Natural killer cell (primary cell): ENCODE data around the gene S100A3. TPM values are rescaled to one million over a fixed set of nuclear protein-coding genes. Genes with fewer than 3 reads are reported as not detected.
A peak's percentile ranks its signal among the peaks of the same experiment; 100 is the strongest.

ENCODE experiments used
- ATAC-seq, 3 donors: fragments of 150-1000 bp in 2 of 3; fragments of 200-7000 bp in 1 of 3; cut with Tn5 transposase; 1 replicate in 1 of 3; 2 replicates in 2 of 3; pipeline ENCODE4 v1.10.0; 2021; ENCODE audit warnings: mild to moderate bottlenecking in 2 of 3, moderate library complexity in 2 of 3
- DNase-seq, 2 donors: peaks; one replicate each; pipeline versions ENCODE4 v3.0.0 to v3.0.0-alpha.2; 2013 to 2021; ENCODE audit warnings: mixed read lengths in 1 of 2
- H3K27ac ChIP-seq: one replicate; pipeline ENCODE4 v1.5.1; 2013; ENCODE audit warnings: mild to moderate bottlenecking, low read length
- H3K27me3 ChIP-seq: one replicate; pipeline ENCODE4 v1.6.1; 2013; ENCODE audit warnings: low read length; ENCODE audit not compliant: control insufficient read depth, insufficient read depth
- H3K36me3 ChIP-seq: one replicate; pipeline ENCODE4 v1.6.1; 2013; ENCODE audit warnings: low read length; ENCODE audit not compliant: control insufficient read depth, insufficient read depth
- H3K4me1 ChIP-seq: one replicate; pipeline ENCODE4 v1.6.1; 2013; ENCODE audit warnings: low read length; ENCODE audit not compliant: control insufficient read depth, insufficient read depth
- H3K4me3 ChIP-seq: one replicate; pipeline ENCODE4 v1.5.1; 2013; ENCODE audit warnings: low read length
- H3K9me3 ChIP-seq: one replicate; pipeline ENCODE4 v1.6.1; 2013; ENCODE audit warnings: low read length; ENCODE audit not compliant: control insufficient read depth, insufficient read depth
- H3K27ac Mint-ChIP-seq, 2 donors: one replicate each; pipeline ENCODE4 v1.8.0; 2022; ENCODE audit warnings: mild to moderate bottlenecking in 2 of 2, mixed read lengths in 2 of 2, moderate library complexity in 1 of 2
- H3K27me3 Mint-ChIP-seq, 2 donors: one replicate each; pipeline ENCODE4 v1.8.0; 2022; ENCODE audit warnings: low read depth in 2 of 2, mixed read lengths in 2 of 2
- H3K36me3 Mint-ChIP-seq: one replicate; pipeline ENCODE4 v1.8.0; 2022; ENCODE audit warnings: mixed read lengths
- H3K4me1 Mint-ChIP-seq, 2 donors: one replicate each; pipeline ENCODE4 v1.8.0; 2022; ENCODE audit warnings: mixed read lengths in 2 of 2
- H3K4me3 Mint-ChIP-seq: one replicate; pipeline ENCODE4 v1.8.0; 2022; ENCODE audit warnings: mild to moderate bottlenecking, moderate library complexity, mixed read lengths
- H3K9me3 Mint-ChIP-seq, 2 donors: one replicate each; pipeline ENCODE4 v1.8.0; 2022; ENCODE audit warnings: mixed read lengths in 2 of 2
- WGBS: methylation state at CpG from one replicate; pipeline ENCODE4 v1.1.7; 2013; ENCODE audit warnings: missing lambda C conversion rate; ENCODE audit not compliant: insufficient coverage; 5-methylcytosine and 5-hydroxymethylcytosine counted together
- intact Hi-C: fragments of 100-400 bp; cut with micrococcal nuclease; formaldehyde crosslinking; loops from one replicate; pipeline ENCODE4 v1.14.2; 2022
- total RNA-seq, 4 donors: library from RNA; stranded (reverse); fragments of 120-200 nt in 1 of 4; gene quantifications; one replicate each; pipeline versions ENCODE4 v1.2.3 to v1.2.4, GENCODE V29; 2013 to 2022
- TF ChIP-seq, protein P1 (sequence below): fragments of 200-600 bp; IDR thresholded peaks from one replicate; pipeline ENCODE4 v1.8.0; 2022; ENCODE audit warnings: antibody characterized with exemption

Gene S100A3
- total RNA-seq, 3 donors from 2014 or later (not counting 1 experiment from before 2014, with no cell fraction given): not detected

DNA sequence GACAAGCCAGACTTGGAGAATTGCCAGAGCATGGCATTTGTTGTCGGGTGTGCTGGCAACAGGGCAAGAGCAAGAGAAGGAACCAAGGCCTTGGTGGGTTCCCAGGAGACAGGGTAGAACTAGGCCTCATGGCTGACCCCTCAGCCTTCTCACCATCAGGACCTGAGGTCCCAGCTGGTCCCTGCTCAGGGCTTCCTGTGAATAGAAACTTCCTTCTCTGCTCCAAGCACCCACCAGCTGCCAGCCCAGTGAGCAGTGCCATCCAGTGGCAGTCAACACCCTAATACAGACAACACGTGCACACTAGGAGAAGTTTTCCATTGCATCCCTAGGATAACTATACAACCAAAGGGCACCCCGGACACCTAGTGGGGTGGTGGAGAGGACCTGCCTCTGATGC lies 36.0 kb downstream of the S100A3 start:
- TF ChIP-seq, protein P1, sequence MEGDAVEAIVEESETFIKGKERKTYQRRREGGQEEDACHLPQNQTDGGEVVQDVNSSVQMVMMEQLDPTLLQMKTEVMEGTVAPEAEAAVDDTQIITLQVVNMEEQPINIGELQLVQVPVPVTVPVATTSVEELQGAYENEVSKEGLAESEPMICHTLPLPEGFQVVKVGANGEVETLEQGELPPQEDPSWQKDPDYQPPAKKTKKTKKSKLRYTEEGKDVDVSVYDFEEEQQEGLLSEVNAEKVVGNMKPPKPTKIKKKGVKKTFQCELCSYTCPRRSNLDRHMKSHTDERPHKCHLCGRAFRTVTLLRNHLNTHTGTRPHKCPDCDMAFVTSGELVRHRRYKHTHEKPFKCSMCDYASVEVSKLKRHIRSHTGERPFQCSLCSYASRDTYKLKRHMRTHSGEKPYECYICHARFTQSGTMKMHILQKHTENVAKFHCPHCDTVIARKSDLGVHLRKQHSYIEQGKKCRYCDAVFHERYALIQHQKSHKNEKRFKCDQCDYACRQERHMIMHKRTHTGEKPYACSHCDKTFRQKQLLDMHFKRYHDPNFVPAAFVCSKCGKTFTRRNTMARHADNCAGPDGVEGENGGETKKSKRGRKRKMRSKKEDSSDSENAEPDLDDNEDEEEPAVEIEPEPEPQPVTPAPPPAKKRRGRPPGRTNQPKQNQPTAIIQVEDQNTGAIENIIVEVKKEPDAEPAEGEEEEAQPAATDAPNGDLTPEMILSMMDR: no peak
- Histone ChIP-seq H3K9me3 (no peaks in the 10 kb centered on the region), H3K4me1 (peaks cover 7% of the 10 kb centered on the region), H3K27ac (no peak overlapping the region), H3K4me3 (no peak overlapping the region), H3K36me3 (no peaks in the 10 kb centered on the region), H3K27me3 (no peaks in the 10 kb centered on the region)
- H3K27me3 Mint-ChIP-seq: no peaks in the 10 kb centered on the region
- peaks cover 0 to 10% of the 10 kb centered on the region in 2 donors for H3K4me1 Mint-ChIP-seq
- DNase-seq (no peak), ATAC-seq (no peak)
- H3K9me3 Mint-ChIP-seq: no peaks in the 10 kb centered on the region
- no peak overlapping the region for H3K4me3 Mint-ChIP-seq
- H3K36me3 Mint-ChIP-seq: no peaks in the 10 kb centered on the region
- intact Hi-C loops: loop anchor here (5.0 kb wide), 1 partner anchor 474 kb away; the partner anchor contains the start of gene RAB13
- 80% methylated on average over 1 of the region's 3 CpGs for WGBS
- no peak overlapping the region for H3K27ac Mint-ChIP-seq

DNA sequence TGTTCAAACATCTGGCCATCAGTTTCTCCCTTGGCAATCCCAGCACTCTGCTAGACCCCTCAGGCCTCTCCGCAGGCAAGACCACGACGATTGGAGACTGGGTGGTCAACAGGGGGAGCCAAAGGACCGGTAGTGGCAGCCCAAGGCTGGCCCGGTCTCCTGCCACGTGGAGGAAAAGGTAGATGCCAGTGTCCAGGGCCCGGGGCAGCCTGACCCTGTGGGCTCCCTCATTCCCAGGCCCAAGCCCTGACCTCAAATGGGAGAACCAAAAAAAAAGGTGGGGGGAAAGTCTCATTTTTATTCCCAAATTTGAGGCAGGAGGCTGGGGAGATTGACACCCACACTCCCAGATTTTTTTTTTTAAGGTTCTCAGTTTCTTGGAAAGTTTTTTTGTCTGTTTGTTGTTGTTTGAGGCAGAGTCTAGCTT lies 38.1 kb downstream of the S100A3 start:
- Histone ChIP-seq H3K4me3 (no peak overlapping the region), H3K9me3 (no peaks in the 10 kb centered on the region), H3K27ac (no peak overlapping the region), H3K4me1 (peaks cover 7% of the 10 kb centered on the region), H3K36me3 (no peaks in the 10 kb centered on the region), H3K27me3 (no peaks in the 10 kb centered on the region)
- ATAC-seq (peak; percentile 87 to 98 (median 97)), DNase-seq (peak; percentile 72 to 88)
- 1% methylated on average over 7 of the region's 7 CpGs for WGBS
- Mint-ChIP-seq H3K4me3 (no peak overlapping the region), H3K9me3 (no peaks in the 10 kb centered on the region), H3K4me1 (peaks cover 0 to 6% of the 10 kb centered on the region in 2 donors), H3K36me3 (no peaks in the 10 kb centered on the region), H3K27ac (no peak overlapping the region), H3K27me3 (no peaks in the 10 kb centered on the region)
- TF ChIP-seq, protein P1: peak; percentile 97
- intact Hi-C loops: loop anchor here (1.0 to 5.0 kb wide), 4 partner anchors 57 to 476 kb away; partner anchors contain the start of gene RAB13

DNA sequence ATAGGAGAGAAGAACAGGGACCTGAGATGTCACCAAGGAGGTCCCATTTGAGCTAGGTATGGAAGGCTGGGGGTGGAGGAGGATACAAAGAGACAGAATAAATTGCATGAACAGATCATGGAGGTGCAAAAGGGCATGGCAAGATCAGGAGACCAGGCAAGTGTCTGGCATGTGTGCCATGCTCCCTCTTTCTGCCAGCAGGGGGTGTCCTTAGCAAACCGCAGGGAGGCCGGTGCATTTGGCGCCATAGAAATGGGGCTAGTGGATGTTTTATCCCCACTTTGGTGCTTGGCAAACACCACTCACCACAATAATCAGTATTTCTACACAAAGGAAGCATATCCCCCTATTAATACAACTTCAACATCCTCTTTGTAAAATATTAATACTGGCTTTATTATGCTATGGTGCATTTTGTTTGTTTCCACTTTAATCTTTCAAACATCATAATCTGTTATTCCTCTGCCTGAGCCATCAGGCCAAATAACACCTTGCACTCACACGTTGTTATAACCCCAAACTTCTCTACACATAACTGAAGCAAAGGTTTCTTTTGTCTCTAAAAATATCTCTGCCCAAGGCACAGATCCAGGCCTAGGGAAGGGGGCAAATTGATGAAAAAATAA lies 39.2 kb downstream of the S100A3 start:
- intact Hi-C loops: loop anchor here (5.0 kb wide), 1 partner anchor 477 kb away; the partner anchor contains the start of gene RAB13
- no peaks in the 10 kb centered on the region for H3K9me3 Mint-ChIP-seq
- no peak overlapping the region for H3K4me3 Mint-ChIP-seq
- ATAC-seq (peak in 2 of 3 donors; percentile 52 to 54), DNase-seq (peak in 1 of 2 donors; percentile 77)
- H3K36me3 ChIP-seq: no peaks in the 10 kb centered on the region
- 70% methylated on average over 2 of the region's 4 CpGs for WGBS
- H3K27ac Mint-ChIP-seq: peak overlapping the region in 1 of 2 donors; percentile 9
- H3K4me3 ChIP-seq: no peak overlapping the region
- peaks cover 3% of the 10 kb centered on the region for H3K4me1 ChIP-seq
- TF ChIP-seq, protein P1: peak; percentile 42
- no peaks in the 10 kb centered on the region for H3K27me3 ChIP-seq
- H3K9me3 ChIP-seq: no peaks in the 10 kb centered on the region
- H3K36me3 Mint-ChIP-seq: no peaks in the 10 kb centered on the region
- no peaks in the 10 kb centered on the region for H3K27me3 Mint-ChIP-seq
- H3K27ac ChIP-seq: no peak overlapping the region
- H3K4me1 Mint-ChIP-seq: peaks cover 0 to 6% of the 10 kb centered on the region in 2 donors
